HepG2 (cell line): ENCODE data around the gene TMEM117. TPM values are rescaled to one million over a fixed set of nuclear protein-coding genes. Genes with fewer than 3 reads are reported as not detected.

Experiments used
- ATAC-seq: fragments of 200-7000 bp; cut with Tn5 transposase; 3 replicates; pipeline ENCODE4 v1.9.1; 2020; ENCODE audit warnings: mild to moderate bottlenecking, moderate library complexity
- BruUV-seq: library from RNA; stranded (reverse); fragments of 400-500 nt; replicated peaks from 2 replicates; lab custom pipeline; 2021; lab: Mats Ljungman, UMichigan
- CTCF ChIA-PET: fragments of 300-600 bp; formaldehyde crosslinking; extraction: SDS; loops from one replicate; lab custom pipeline; 2021; ENCODE audit warnings: low total read pairs, inconsistent platforms, low intra/inter-chr PET ratio; lab: Yijun Ruan, JAX
- POLR2A ChIA-PET: fragments of 350-600 bp; sonication (Branson Sonifier 250); formaldehyde crosslinking; loops from one replicate; lab custom pipeline; 2020; ENCODE audit warnings: antibody characterized with exemption, inconsistent platforms; lab: Yijun Ruan, JAX
- DNase-seq: peaks from one replicate; pipeline ENCODE4 v3.0.0-alpha.2; 2015; ENCODE audit warnings: low spot score
- FAIRE-seq: peaks from 3 replicates; lab custom pipeline; 2011; peaks lifted over from hg19 to GRCh38; lab: Jason Lieb, UNC
- H2AFZ ChIP-seq: one replicate; pipeline ENCODE4 v1.6.1; 2011; ENCODE audit warnings: low read length, inconsistent platforms
- H3K27ac ChIP-seq: fragments of 300-600 bp; 3 replicates; pipeline ENCODE4 v1.8.0; 2011; ENCODE audit warnings: mixed run types, mild to moderate bottlenecking, mixed read lengths, low read length, inconsistent platforms; ENCODE audit not compliant: insufficient read depth; ENCODE audit errors: extremely low read length
- H3K27me3 ChIP-seq, 2 experiments: fragments of 200-600 bp in 1 of 2; 2 replicates in 1 of 2; 3 replicates in 1 of 2; pipeline versions ENCODE4 v1.6.0 to v1.8.0; 2011; ENCODE audit warnings: low read length in 2 of 2, mild to moderate bottlenecking in 2 of 2, moderate library complexity in 2 of 2, inconsistent platforms in 1 of 2; ENCODE audit not compliant: insufficient read depth in 2 of 2, control insufficient read depth in 1 of 2
- H3K36me3 ChIP-seq, 2 experiments: fragments of 200-600 bp in 1 of 2; replicated peaks in 1 of 2; 2 replicates in 1 of 2; 3 replicates in 1 of 2; pipeline versions ENCODE4 v1.5.1 to v1.8.0; 2011; ENCODE audit warnings: low read length in 2 of 2, inconsistent platforms in 1 of 2; ENCODE audit not compliant: insufficient read depth in 2 of 2, control insufficient read depth in 1 of 2
- H3K4me1 ChIP-seq: 2 replicates; pipeline ENCODE4 v1.5.1; 2012; ENCODE audit warnings: low read length, inconsistent platforms; ENCODE audit not compliant: insufficient read depth
- H3K4me2 ChIP-seq: 2 replicates; pipeline ENCODE4 v1.6.0; 2011; ENCODE audit warnings: low read depth, low read length, inconsistent platforms
- H3K4me3 ChIP-seq, 3 experiments: fragments of 200-600 bp in 1 of 3; sonication (generic), shearing (Covaris generic) in 1 of 3; replicated peaks in 1 of 3; 2 replicates each; pipeline ENCODE4 v1.5.1; 2011 to 2016; ENCODE audit warnings: low read length in 3 of 3, inconsistent platforms in 2 of 3, low read depth in 2 of 3, mild to moderate bottlenecking in 2 of 3, control low read depth in 1 of 3, mixed read lengths in 1 of 3; ENCODE audit not compliant: insufficient read depth in 1 of 3
- H3K79me2 ChIP-seq: one replicate; pipeline ENCODE4 v1.6.1; 2011; ENCODE audit warnings: low read length, inconsistent platforms; ENCODE audit not compliant: insufficient read depth
- H3K9ac ChIP-seq: 2 replicates; pipeline ENCODE4 v1.6.0; 2011; ENCODE audit warnings: mild to moderate bottlenecking, low read depth, low read length, inconsistent platforms; ENCODE audit not compliant: insufficient read depth
- H3K9me3 ChIP-seq: 2 replicates; pipeline ENCODE4 v1.5.1; 2012; ENCODE audit warnings: mild to moderate bottlenecking, low read length
- H4K20me1 ChIP-seq: 2 replicates; pipeline ENCODE4 v1.6.0; 2011; ENCODE audit warnings: inconsistent platforms, mild to moderate bottlenecking, low read length, moderate library complexity; ENCODE audit not compliant: insufficient read depth
- ETV5 ChIP-seq: IDR thresholded peaks from 2 replicates; pipeline ENCODE4 v1.6.1; 2018; ENCODE audit warnings: missing biosample characterization, missing genetic modification reagents, inconsistent platforms, borderline replicate concordance
- EZH2 ChIP-seq: conservative IDR thresholded peaks from 2 replicates; pipeline ENCODE4 v1.6.1; 2012; ENCODE audit warnings: mild to moderate bottlenecking, low read depth, low read length, moderate library complexity
- IKZF1 ChIP-seq: fragments of 450-650 bp; IDR thresholded peaks from 2 replicates; pipeline ENCODE4 v1.7.1; 2016
- KAT7 ChIP-seq: IDR thresholded peaks from 2 replicates; pipeline ENCODE4 v1.6.1; 2018; ENCODE audit warnings: borderline replicate concordance, missing compliant biosample characterization
- MIER3 ChIP-seq: IDR thresholded peaks from 2 replicates; pipeline ENCODE4 v1.6.1; 2016; ENCODE audit warnings: missing compliant biosample characterization, borderline replicate concordance
- NCOA5 ChIP-seq: sonication (generic); formaldehyde crosslinking; IDR thresholded peaks from 2 replicates; pipeline ENCODE4 v1.4.0; 2020; ENCODE audit warnings: missing genetic modification reagents
- THAP11 ChIP-seq: IDR thresholded peaks from 2 replicates; pipeline ENCODE4 v1.6.1; 2016; ENCODE audit warnings: missing biosample characterization, missing genetic modification reagents
- U2AF2 ChIP-seq: fragments of 200-400 bp; formaldehyde crosslinking; IDR thresholded peaks from 2 replicates; pipeline ENCODE4 v1.6.1; 2017; ENCODE audit warnings: low read depth, mild to moderate bottlenecking, low read length
- ZFP41 ChIP-seq: sonication (generic); formaldehyde crosslinking; IDR thresholded peaks from 2 replicates; pipeline ENCODE4 v1.4.0; 2020; ENCODE audit warnings: mild to moderate bottlenecking, missing genetic modification reagents, borderline replicate concordance
- ZNF232 ChIP-seq: sonication (generic); formaldehyde crosslinking; IDR thresholded peaks from 2 replicates; pipeline ENCODE4 v1.4.0; 2020; ENCODE audit warnings: missing genetic modification reagents, borderline replicate concordance
- ZNF574 ChIP-seq: sonication (generic); formaldehyde crosslinking; IDR thresholded peaks from 2 replicates; pipeline ENCODE4 v1.4.0; 2020; ENCODE audit warnings: missing genetic modification reagents
- WGBS: methylation state at CpG from one replicate; pipeline ENCODE4 v1.1.6; 2017; ENCODE audit warnings: low lambda C conversion rate; 5-methylcytosine and 5-hydroxymethylcytosine counted together
- in situ Hi-C: cut with HindIII; loops from 2 replicates; pipeline ENCODE4 v1.10.0; 2017; ENCODE audit warnings: low pct_unique_long_range_greater_than_20kb; ENCODE audit not compliant: extremely low pct_ligation_motif_present
- intact Hi-C: fragments of 100-400 bp; cut with micrococcal nuclease; formaldehyde crosslinking; loops from one replicate; pipeline ENCODE4 v1.10.0; 2022; ENCODE audit not compliant: unreplicated experiment
- polyA plus RNA-seq, 8 experiments: library from polyadenylated mRNA; depleted of rRNA in 3 of 8; stranded (reverse) in 7 of 8; unstranded in 1 of 8; fragments of >200 nt; fragmentation: Illumina TruSeq in 4 of 8; extraction: Trizol in 4 of 8; gene quantifications; 2 replicates each; pipeline versions ENCODE4 v1.2.1 to v1.2.3, GENCODE V29; 2011 to 2016; ENCODE audit warnings: low read depth in 4 of 8, missing spikeins in 1 of 8, mixed read lengths in 1 of 8; ENCODE audit not compliant: insufficient read depth in 1 of 8
- total RNA-seq, 5 experiments: library from RNA; depleted of rRNA; stranded (reverse); fragments of >200 nt; fragmentation: Illumina TruSeq; extraction: Trizol; gene quantifications; 2 replicates each; pipeline ENCODE4 v1.2.3, GENCODE V29; 2016; ENCODE audit warnings: low read depth in 1 of 5
- TF ChIP-seq, protein P1 (sequence below): sonication (generic); formaldehyde crosslinking; IDR thresholded peaks from 2 replicates; pipeline ENCODE4 v1.4.0; 2020; ENCODE audit warnings: missing genetic modification reagents

The TMEM117 gene
- total and polyA plus RNA-seq, 2 of the 13 experiments (the other 11 are each of a cell fraction or from before 2014, with no cell fraction given), result 2.8 to 8.5 TPM

DNA sequence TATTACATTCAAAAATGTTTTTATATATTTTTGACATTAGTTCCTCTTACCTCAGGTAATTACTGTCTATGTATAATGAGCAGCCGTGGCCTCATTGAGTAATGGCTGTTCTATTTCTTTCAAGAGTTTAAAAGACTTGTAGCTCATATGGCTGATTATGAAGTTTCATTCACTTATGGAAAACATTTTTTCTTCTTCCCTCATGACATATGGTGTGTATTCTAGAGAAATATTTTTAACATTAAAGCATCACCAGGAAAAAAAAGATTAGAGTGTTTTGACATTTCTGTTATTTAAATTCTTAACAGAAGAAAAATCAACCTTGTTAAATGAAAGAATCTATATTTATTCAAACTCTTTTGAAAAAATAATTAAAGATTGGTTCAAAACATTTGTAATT lies 422.4 kb downstream of the TMEM117 start:
- ATAC-seq, result no peak
- TF ChIP-seq ZNF232, result no peak
- TF ChIP-seq NCOA5 (CRISPR knock-in tag), result no peak
- in situ Hi-C loops, result no loop called here
- no TSS peak for BruUV-seq
- WGBS, result 90% methylated on average over 1 of the region's 1 CpG
- Histone ChIP-seq H3K79me2 (no peaks in the 10 kb centered on the region), H3K9me3 (no peaks in the 10 kb centered on the region), H3K4me2 (no peak overlapping the region), H4K20me1 (no peaks in the 10 kb centered on the region), H3K36me3 (no peaks in the 10 kb centered on the region), H3K4me1 (no peaks in the 10 kb centered on the region), H3K27me3 (no peaks in the 10 kb centered on the region), H3K9ac (no peak overlapping the region), H2AFZ (no peak overlapping the region), H3K27ac (no peak overlapping the region), H3K4me3 (no peak overlapping the region)
- intact Hi-C loops, result no loop called here
- no peak for DNase-seq
- FAIRE-seq, result no peak
- ChIA-PET POLR2A (no interaction called here), CTCF (no interaction called here)

- FAIRE-seq (no peak), ATAC-seq (no peak), DNase-seq (no peak)
- POLR2A ChIA-PET, result no interaction called here
- Histone ChIP-seq H3K79me2 (no peaks in the 10 kb centered on the region), H4K20me1 (no peaks in the 10 kb centered on the region), H3K4me2 (no peak overlapping the region), H3K4me1 (no peaks in the 10 kb centered on the region), H3K9ac (no peak overlapping the region), H3K27ac (no peak overlapping the region), H2AFZ (no peak overlapping the region), H3K27me3 (no peaks in the 10 kb centered on the region), H3K9me3 (no peaks in the 10 kb centered on the region), H3K36me3 (no peaks in the 10 kb centered on the region), H3K4me3 (no peak overlapping the region)
- intact Hi-C loops (no loop called here), in situ Hi-C loops (no loop called here)
- TF ChIP-seq MIER3 (CRISPR knock-in tag) (no peak), EZH2 (no peak), U2AF2 (no peak), IKZF1 (no peak), KAT7 (no peak), THAP11 (no peak), ETV5 (CRISPR knock-in tag) (no peak), ZFP41 (CRISPR knock-in tag) (no peak), ZNF574 (CRISPR knock-in tag) (no peak)
- TF ChIP-seq, protein P1, sequence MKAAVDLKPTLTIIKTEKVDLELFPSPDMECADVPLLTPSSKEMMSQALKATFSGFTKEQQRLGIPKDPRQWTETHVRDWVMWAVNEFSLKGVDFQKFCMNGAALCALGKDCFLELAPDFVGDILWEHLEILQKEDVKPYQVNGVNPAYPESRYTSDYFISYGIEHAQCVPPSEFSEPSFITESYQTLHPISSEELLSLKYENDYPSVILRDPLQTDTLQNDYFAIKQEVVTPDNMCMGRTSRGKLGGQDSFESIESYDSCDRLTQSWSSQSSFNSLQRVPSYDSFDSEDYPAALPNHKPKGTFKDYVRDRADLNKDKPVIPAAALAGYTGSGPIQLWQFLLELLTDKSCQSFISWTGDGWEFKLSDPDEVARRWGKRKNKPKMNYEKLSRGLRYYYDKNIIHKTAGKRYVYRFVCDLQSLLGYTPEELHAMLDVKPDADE (CRISPR knock-in tag), result no peak
- no TSS peak for BruUV-seq
- WGBS, result 96% methylated on average over 5 of the region's 6 CpGs
- CTCF ChIA-PET, result no interaction called here
Observed at GRCh38 chr12:44259890-44260289, 424.0 kb downstream of the TMEM117 start.
